ENCODE data around the gene TMEM229A. TPM values are rescaled to one million over a fixed set of nuclear protein-coding genes. Genes with fewer than 3 reads are reported as not detected.

The TMEM229A gene
- total and polyA plus RNA-seq, 2 of the 8 experiments (the other 6 are each of a cell fraction or from before 2014, with no cell fraction given), result 0.33 to 0.54 TPM

DNA sequence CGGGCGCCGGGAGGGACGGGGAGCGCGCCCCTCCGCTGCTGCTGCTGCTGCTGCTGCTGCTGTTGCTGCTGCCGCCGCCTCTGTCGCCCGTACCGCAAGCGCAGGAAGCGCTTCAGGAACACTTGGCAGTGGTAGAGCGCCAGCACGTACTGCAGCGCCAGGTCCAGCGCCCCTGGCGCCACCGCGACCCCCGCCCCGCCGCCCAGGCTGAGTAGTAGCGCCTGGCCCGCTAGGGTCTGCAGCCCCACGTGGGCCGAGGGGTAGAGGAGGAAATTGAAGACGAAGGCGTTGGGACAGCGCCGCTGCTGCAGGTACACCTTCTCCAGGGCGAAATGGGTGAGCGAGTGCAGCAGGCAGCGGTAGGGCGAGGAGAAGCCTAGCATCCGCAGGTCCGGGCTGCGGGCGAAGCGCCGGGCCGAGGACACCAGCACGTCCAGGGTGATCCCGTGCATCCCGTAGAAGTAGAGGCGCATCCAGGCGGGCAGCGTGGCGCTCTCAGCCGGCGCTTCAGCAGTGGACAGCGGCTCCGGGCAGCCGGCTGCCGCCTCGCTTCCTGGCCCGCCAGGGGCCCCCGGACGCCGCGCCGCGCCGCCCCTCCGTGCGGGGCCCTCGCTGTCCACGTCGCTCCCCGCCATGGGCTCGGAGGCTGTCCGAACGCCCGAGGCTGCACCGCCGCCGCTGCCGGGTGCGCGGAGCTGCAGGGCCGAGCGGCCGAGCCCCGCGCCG lies at the start of gene TMEM229A (continued):
- TF ChIP-seq, protein P1, sequence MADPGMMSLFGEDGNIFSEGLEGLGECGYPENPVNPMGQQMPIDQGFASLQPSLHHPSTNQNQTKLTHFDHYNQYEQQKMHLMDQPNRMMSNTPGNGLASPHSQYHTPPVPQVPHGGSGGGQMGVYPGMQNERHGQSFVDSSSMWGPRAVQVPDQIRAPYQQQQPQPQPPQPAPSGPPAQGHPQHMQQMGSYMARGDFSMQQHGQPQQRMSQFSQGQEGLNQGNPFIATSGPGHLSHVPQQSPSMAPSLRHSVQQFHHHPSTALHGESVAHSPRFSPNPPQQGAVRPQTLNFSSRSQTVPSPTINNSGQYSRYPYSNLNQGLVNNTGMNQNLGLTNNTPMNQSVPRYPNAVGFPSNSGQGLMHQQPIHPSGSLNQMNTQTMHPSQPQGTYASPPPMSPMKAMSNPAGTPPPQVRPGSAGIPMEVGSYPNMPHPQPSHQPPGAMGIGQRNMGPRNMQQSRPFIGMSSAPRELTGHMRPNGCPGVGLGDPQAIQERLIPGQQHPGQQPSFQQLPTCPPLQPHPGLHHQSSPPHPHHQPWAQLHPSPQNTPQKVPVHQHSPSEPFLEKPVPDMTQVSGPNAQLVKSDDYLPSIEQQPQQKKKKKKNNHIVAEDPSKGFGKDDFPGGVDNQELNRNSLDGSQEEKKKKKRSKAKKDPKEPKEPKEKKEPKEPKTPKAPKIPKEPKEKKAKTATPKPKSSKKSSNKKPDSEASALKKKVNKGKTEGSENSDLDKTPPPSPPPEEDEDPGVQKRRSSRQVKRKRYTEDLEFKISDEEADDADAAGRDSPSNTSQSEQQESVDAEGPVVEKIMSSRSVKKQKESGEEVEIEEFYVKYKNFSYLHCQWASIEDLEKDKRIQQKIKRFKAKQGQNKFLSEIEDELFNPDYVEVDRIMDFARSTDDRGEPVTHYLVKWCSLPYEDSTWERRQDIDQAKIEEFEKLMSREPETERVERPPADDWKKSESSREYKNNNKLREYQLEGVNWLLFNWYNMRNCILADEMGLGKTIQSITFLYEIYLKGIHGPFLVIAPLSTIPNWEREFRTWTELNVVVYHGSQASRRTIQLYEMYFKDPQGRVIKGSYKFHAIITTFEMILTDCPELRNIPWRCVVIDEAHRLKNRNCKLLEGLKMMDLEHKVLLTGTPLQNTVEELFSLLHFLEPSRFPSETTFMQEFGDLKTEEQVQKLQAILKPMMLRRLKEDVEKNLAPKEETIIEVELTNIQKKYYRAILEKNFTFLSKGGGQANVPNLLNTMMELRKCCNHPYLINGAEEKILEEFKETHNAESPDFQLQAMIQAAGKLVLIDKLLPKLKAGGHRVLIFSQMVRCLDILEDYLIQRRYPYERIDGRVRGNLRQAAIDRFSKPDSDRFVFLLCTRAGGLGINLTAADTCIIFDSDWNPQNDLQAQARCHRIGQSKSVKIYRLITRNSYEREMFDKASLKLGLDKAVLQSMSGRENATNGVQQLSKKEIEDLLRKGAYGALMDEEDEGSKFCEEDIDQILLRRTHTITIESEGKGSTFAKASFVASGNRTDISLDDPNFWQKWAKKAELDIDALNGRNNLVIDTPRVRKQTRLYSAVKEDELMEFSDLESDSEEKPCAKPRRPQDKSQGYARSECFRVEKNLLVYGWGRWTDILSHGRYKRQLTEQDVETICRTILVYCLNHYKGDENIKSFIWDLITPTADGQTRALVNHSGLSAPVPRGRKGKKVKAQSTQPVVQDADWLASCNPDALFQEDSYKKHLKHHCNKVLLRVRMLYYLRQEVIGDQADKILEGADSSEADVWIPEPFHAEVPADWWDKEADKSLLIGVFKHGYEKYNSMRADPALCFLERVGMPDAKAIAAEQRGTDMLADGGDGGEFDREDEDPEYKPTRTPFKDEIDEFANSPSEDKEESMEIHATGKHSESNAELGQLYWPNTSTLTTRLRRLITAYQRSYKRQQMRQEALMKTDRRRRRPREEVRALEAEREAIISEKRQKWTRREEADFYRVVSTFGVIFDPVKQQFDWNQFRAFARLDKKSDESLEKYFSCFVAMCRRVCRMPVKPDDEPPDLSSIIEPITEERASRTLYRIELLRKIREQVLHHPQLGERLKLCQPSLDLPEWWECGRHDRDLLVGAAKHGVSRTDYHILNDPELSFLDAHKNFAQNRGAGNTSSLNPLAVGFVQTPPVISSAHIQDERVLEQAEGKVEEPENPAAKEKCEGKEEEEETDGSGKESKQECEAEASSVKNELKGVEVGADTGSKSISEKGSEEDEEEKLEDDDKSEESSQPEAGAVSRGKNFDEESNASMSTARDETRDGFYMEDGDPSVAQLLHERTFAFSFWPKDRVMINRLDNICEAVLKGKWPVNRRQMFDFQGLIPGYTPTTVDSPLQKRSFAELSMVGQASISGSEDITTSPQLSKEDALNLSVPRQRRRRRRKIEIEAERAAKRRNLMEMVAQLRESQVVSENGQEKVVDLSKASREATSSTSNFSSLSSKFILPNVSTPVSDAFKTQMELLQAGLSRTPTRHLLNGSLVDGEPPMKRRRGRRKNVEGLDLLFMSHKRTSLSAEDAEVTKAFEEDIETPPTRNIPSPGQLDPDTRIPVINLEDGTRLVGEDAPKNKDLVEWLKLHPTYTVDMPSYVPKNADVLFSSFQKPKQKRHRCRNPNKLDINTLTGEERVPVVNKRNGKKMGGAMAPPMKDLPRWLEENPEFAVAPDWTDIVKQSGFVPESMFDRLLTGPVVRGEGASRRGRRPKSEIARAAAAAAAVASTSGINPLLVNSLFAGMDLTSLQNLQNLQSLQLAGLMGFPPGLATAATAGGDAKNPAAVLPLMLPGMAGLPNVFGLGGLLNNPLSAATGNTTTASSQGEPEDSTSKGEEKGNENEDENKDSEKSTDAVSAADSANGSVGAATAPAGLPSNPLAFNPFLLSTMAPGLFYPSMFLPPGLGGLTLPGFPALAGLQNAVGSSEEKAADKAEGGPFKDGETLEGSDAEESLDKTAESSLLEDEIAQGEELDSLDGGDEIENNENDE (IDR thresholded peaks at IDR 0.05; ENCODE audit: insufficient replicate concordance, low read length), result no peak
- TF ChIP-seq SP2 (IDR thresholded peaks at IDR 0.05; ENCODE audit: low read length), result no peak
